GM23338 (cell line): ENCODE results near the gene PCDHB8. TPM values are rescaled to one million over a fixed set of nuclear protein-coding genes. Genes with fewer than 3 reads are reported as not detected.
"Not testable (repeated sequence)": the region's sequence is repeated elsewhere in the genome, so short reads cannot be mapped to it uniquely, and the experiment has no call there.

Experiments used
- ATAC-seq: fragments of 200-7000 bp; cut with Tn5 transposase; 3 replicates; pipeline ENCODE4 v1.9.1; 2020
- DNase-seq: peaks from one replicate; pipeline ENCODE4 v3.0.0-alpha.2; 2015; ENCODE audit warnings: low spot score
- H2AFZ ChIP-seq: fragments of 200-600 bp; sonication (generic); 2 replicates; pipeline ENCODE4 v1.8.0; 2016; ENCODE audit warnings: antibody characterized with exemption, mild to moderate bottlenecking, moderate library complexity
- H3F3A ChIP-seq: fragments of 200-600 bp; sonication (generic); replicated peaks from 2 replicates; pipeline ENCODE4 v1.8.0; 2017; ENCODE audit warnings: antibody characterized with exemption, mixed run types, low read depth
- H3K27ac ChIP-seq: fragments of 200-600 bp; sonication (generic); 2 replicates; pipeline ENCODE4 v1.6.1; 2016; ENCODE audit warnings: low read depth
- H3K27me3 ChIP-seq: fragments of 200-600 bp; sonication (generic); 2 replicates; pipeline ENCODE4 v1.8.0; 2016; ENCODE audit warnings: mild to moderate bottlenecking, mixed run types, moderate library complexity; ENCODE audit not compliant: insufficient read depth
- H3K36me3 ChIP-seq: fragments of 200-600 bp; sonication (generic); 2 replicates; pipeline ENCODE4 v1.8.0; 2016; ENCODE audit warnings: mild to moderate bottlenecking; ENCODE audit not compliant: insufficient read depth
- H3K4me1 ChIP-seq: fragments of 200-600 bp; sonication (generic); 2 replicates; pipeline ENCODE4 v1.8.0; 2016; ENCODE audit warnings: mild to moderate bottlenecking, moderate library complexity; ENCODE audit not compliant: insufficient read depth
- H3K4me2 ChIP-seq: fragments of 200-600 bp; sonication (generic); 2 replicates; pipeline ENCODE4 v1.7.1; 2017; ENCODE audit warnings: mixed run types
- H3K4me3 ChIP-seq: fragments of 200-600 bp; sonication (generic); 2 replicates; pipeline ENCODE4 v1.6.1; 2016; ENCODE audit warnings: mixed run types
- H3K79me2 ChIP-seq: fragments of 200-600 bp; sonication (generic); replicated peaks from 2 replicates; pipeline ENCODE4 v1.8.0; 2017; ENCODE audit warnings: mild to moderate bottlenecking; ENCODE audit not compliant: insufficient read depth
- H3K9me2 ChIP-seq: fragments of 200-600 bp; sonication (generic); 2 replicates; pipeline ENCODE4 v1.8.0; 2017; ENCODE audit not compliant: insufficient read depth
- H4K20me1 ChIP-seq: fragments of 200-600 bp; sonication (generic); replicated peaks from 2 replicates; pipeline ENCODE4 v1.8.0; 2017; ENCODE audit warnings: mild to moderate bottlenecking; ENCODE audit not compliant: insufficient read depth
- H3K27ac Mint-ChIP-seq: 2 replicates; pipeline ENCODE4 v1.8.0; 2020; ENCODE audit warnings: inconsistent platforms, mild to moderate bottlenecking, moderate library complexity, mixed read lengths
- H3K27me3 Mint-ChIP-seq: 3 replicates; pipeline ENCODE4 v1.8.0; 2022; ENCODE audit warnings: low read depth, mild to moderate bottlenecking, moderate library complexity, mixed read lengths, inconsistent platforms; ENCODE audit not compliant: insufficient read depth, poor library complexity
- H3K36me3 Mint-ChIP-seq: 3 replicates; pipeline ENCODE4 v1.8.0; 2021; ENCODE audit warnings: low read depth, mild to moderate bottlenecking, inconsistent platforms, moderate library complexity, mixed read lengths
- H3K4me1 Mint-ChIP-seq: 3 replicates; pipeline ENCODE4 v1.8.0; 2020; ENCODE audit warnings: mild to moderate bottlenecking, inconsistent platforms, mixed read lengths
- H3K4me3 Mint-ChIP-seq: 3 replicates; pipeline ENCODE4 v1.8.0; 2021; ENCODE audit warnings: moderate library complexity, mild to moderate bottlenecking, inconsistent platforms, mixed read lengths
- H3K9me3 Mint-ChIP-seq: 3 replicates; pipeline ENCODE4 v1.8.0; 2020; ENCODE audit warnings: moderate library complexity, mild to moderate bottlenecking, inconsistent platforms, mixed read lengths
- CREB1 ChIP-seq: fragments of 250-450 bp; sonication (Bioruptor Pico); IDR thresholded peaks from 2 replicates; pipeline ENCODE4 v1.5.0; 2020; ENCODE audit warnings: low read depth, mild to moderate bottlenecking, moderate library complexity
- polyA plus RNA-seq: library from polyadenylated mRNA; unstranded; fragments of >200 nt; fragmentation: Nextera tagmentation; extraction: Ambion mirVana; gene quantifications from 2 replicates; pipeline ENCODE4 v1.2.1, GENCODE V29; 2016
- total RNA-seq: library from RNA; depleted of rRNA; stranded (reverse); fragments of >200 nt; shearing (Covaris generic); gene quantifications from 2 replicates; pipeline ENCODE4 v1.2.3, GENCODE V29; 2014
- TF ChIP-seq, protein P1 (sequence below), 2 experiments: fragments of 200-600 bp in 1 of 2; sonication (generic) in 1 of 2; conservative IDR thresholded peaks; 2 replicates each; pipeline versions ENCODE4 v1.5.1 to v1.6.1; 2016 to 2017; ENCODE audit warnings: antibody characterized with exemption in 2 of 2, low read depth in 2 of 2, mild to moderate bottlenecking in 2 of 2, moderate library complexity in 1 of 2

PCDHB8 gene
- total and polyA plus RNA-seq, 2 experiments from 2014 or later: 0.84 to 2.7 TPM

DNA sequence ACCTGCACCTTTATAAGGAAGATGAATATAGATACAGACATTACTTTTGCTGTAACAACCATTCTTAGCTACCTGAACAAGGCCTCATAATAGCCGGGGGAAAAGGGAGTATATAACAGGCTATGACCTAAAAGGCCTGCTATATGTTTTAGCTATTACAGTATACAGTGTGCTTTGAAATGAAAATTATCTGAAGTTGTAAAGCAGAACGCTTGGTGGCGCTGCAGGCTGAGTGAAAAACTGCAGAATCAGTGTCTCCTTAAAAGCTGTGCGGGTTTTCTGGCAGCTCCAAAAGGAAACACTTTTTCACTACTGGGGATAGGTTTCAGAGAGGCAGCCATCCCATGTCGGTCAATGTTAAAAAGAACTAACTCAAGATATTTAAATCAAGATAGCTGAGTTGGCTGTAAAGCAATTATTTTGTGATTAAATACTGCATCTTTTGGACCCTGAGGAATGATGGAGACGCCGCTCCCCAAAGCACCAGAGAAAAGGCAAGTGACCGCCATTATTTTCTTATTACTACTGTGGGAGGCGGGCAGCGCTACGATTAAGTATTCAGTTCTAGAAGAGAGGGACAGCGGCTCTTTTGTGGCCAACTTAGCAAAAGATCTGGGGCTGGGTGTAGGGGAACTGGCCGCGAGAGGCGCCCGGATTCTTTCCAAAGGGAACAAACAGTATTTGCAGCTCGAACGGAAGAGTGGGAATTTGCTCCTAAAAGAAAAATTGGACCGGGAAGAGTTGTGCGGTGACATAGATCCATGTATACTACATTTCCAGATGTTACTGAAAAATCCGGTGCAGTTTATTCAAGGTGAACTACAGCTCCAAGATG is 21.8 kb upstream of the PCDHB8 start:
- Histone ChIP-seq H3K9me2 (no peaks in the 10 kb centered on the region), H3K4me3 (peak overlapping the region; percentile 28), H3K36me3 (no peaks in the 10 kb centered on the region), H3F3A (no peaks in the 10 kb centered on the region), H3K27me3 (no peaks in the 10 kb centered on the region), H3K4me2 (peak overlapping the region; percentile 26), H3K27ac (no peak overlapping the region), H2AFZ (peak overlapping the region; percentile 34; the same call in 1 of the 2 replicates), H4K20me1 (no peaks in the 10 kb centered on the region), H3K4me1 (no peaks in the 10 kb centered on the region), H3K79me2 (no peaks in the 10 kb centered on the region)
- H3K27me3 Mint-ChIP-seq: peaks cover 9% of the 10 kb centered on the region
- H3K36me3 Mint-ChIP-seq: peaks cover 31% of the 10 kb centered on the region
- TF ChIP-seq CREB1 (CRISPR knock-in tag): no peak
- TF ChIP-seq, protein P1, sequence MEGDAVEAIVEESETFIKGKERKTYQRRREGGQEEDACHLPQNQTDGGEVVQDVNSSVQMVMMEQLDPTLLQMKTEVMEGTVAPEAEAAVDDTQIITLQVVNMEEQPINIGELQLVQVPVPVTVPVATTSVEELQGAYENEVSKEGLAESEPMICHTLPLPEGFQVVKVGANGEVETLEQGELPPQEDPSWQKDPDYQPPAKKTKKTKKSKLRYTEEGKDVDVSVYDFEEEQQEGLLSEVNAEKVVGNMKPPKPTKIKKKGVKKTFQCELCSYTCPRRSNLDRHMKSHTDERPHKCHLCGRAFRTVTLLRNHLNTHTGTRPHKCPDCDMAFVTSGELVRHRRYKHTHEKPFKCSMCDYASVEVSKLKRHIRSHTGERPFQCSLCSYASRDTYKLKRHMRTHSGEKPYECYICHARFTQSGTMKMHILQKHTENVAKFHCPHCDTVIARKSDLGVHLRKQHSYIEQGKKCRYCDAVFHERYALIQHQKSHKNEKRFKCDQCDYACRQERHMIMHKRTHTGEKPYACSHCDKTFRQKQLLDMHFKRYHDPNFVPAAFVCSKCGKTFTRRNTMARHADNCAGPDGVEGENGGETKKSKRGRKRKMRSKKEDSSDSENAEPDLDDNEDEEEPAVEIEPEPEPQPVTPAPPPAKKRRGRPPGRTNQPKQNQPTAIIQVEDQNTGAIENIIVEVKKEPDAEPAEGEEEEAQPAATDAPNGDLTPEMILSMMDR (conservative IDR thresholded peaks at IDR 0.05; ENCODE audit: low read depth in 2 of 2): peak; percentile 81 to 91
- H3K4me1 Mint-ChIP-seq: no peaks in the 10 kb centered on the region
- peak; percentile 88 for ATAC-seq
- DNase-seq: peak; percentile 86
- peaks cover 33% of the 10 kb centered on the region for H3K9me3 Mint-ChIP-seq
- H3K4me3 Mint-ChIP-seq: peak overlapping the region; percentile 25; the same call in 1 of the 3 replicates
- peak overlapping the region; percentile 53; the same call in 1 of the 2 replicates for H3K27ac Mint-ChIP-seq

DNA sequence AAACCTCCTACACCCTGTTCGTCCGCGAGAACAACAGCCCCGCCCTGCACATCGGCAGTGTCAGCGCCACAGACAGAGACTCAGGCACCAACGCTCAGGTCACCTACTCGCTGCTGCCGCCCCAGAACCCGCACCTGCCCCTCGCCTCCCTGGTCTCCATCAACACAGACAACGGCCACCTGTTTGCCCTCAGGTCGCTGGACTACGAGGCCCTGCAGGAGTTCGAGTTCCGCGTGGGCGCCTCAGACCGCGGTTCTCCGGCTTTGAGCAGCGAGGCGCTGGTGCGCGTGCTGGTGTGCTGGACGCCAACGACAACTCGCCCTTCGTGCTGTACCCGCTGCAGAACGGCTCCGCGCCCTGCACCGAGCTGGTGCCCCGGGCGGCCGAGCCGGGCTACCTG is 20.2 kb upstream of the PCDHB8 start:
- not testable (repeated sequence) for H3F3A ChIP-seq, H3K4me1 ChIP-seq, H3K4me3 Mint-ChIP-seq, DNase-seq, H3K27me3 ChIP-seq, H4K20me1 ChIP-seq, H3K4me3 ChIP-seq, H2AFZ ChIP-seq, H3K4me2 ChIP-seq, H3K36me3 ChIP-seq, H3K27ac Mint-ChIP-seq, H3K4me1 Mint-ChIP-seq, H3K9me2 ChIP-seq, H3K27me3 Mint-ChIP-seq, H3K27ac ChIP-seq, H3K79me2 ChIP-seq, ATAC-seq
- H3K9me3 Mint-ChIP-seq: peaks cover 26% of the 10 kb centered on the region; the same call in 2 of the 3 replicates
- H3K36me3 Mint-ChIP-seq: peaks cover 19% of the 10 kb centered on the region

DNA sequence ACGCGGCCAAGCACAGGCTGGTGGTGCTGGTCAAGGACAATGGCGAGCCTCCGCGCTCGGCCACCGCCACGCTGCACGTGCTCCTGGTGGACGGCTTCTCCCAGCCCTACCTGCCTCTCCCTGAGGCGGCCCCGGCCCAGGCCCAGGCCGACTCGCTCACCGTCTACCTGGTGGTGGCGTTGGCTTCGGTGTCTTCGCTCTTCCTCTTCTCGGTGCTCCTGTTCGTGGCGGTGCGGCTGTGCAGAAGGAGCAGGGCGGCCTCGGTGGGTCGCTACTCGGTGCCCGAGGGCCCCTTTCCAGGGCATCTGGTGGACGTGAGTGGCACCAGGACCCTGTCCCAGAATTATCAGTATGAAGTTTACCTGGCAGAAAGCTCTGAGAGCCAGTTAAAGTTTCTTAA is 19.7 kb upstream of the PCDHB8 start:
- H3K4me3 ChIP-seq, H3K27me3 ChIP-seq, H3K4me2 ChIP-seq, H3K27ac ChIP-seq, H3K79me2 ChIP-seq, H3K36me3 ChIP-seq, ATAC-seq, H3K4me3 Mint-ChIP-seq, H3F3A ChIP-seq, H3K9me2 ChIP-seq, H3K4me1 ChIP-seq, H4K20me1 ChIP-seq, H2AFZ ChIP-seq, H3K4me1 Mint-ChIP-seq, DNase-seq, H3K27me3 Mint-ChIP-seq, H3K27ac Mint-ChIP-seq: not testable (repeated sequence)
- H3K36me3 Mint-ChIP-seq: peaks cover 18% of the 10 kb centered on the region
- H3K9me3 Mint-ChIP-seq: peaks cover 23% of the 10 kb centered on the region; the same call in 2 of the 3 replicates
